ENCODE measurements around the gene PLEKHA7. TPM values are rescaled to one million over a fixed set of nuclear protein-coding genes. Genes with fewer than 3 reads are reported as not detected.
"Not testable (repeated sequence)": the region's sequence is repeated elsewhere in the genome, so short reads cannot be mapped to it uniquely, and the experiment has no call there.

The PLEKHA7 gene
- total RNA-seq, 6 donors from 2014 or later = 27.5 to 87.0 (median 48.6) TPM

DNA sequence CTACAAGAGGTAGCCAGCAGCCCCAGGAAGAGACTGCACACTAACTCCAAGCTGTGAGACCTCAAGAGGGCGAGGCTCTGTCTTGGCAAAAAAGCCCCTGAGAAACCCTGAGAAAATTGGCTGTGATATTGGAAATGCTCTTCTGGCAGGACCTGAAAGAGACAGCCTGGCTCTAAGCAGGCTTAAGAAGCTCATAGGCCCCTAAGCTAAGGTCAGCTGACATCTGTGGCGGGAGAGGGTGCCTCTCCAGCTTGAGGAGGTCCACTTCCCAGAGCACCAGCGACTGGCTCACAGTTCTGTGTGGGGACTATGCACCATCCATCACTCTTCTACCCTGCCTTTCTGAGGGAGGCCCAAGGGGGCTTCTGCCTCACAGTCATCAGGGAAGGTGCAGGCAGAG lies 12.4 kb downstream of the PLEKHA7 start:
- TF ChIP-seq POLR2A (IDR thresholded peaks at IDR 0.05) (no peak), EP300 (IDR thresholded peaks at IDR 0.05) (no peak), POLR2AphosphoS5 (IDR thresholded peaks at IDR 0.05) (no peak)
- TF ChIP-seq, protein P1, sequence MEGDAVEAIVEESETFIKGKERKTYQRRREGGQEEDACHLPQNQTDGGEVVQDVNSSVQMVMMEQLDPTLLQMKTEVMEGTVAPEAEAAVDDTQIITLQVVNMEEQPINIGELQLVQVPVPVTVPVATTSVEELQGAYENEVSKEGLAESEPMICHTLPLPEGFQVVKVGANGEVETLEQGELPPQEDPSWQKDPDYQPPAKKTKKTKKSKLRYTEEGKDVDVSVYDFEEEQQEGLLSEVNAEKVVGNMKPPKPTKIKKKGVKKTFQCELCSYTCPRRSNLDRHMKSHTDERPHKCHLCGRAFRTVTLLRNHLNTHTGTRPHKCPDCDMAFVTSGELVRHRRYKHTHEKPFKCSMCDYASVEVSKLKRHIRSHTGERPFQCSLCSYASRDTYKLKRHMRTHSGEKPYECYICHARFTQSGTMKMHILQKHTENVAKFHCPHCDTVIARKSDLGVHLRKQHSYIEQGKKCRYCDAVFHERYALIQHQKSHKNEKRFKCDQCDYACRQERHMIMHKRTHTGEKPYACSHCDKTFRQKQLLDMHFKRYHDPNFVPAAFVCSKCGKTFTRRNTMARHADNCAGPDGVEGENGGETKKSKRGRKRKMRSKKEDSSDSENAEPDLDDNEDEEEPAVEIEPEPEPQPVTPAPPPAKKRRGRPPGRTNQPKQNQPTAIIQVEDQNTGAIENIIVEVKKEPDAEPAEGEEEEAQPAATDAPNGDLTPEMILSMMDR (IDR thresholded peaks at IDR 0.05) = no peak
- no peaks in the 10 kb centered on the region for H3K36me3 ChIP-seq
- H3K4me1 ChIP-seq = peaks cover 0 to 8% (median 0%) of the 10 kb centered on the region in 4 donors
- no peak overlapping the region for H3K4me3 ChIP-seq
- ATAC-seq (ENCODE audit: low FRiP score in 2 of 2) = no peak
- WGBS, 2 donors = 70 to 73% methylated on average over 3 of the region's 3 CpGs
- H3K27me3 ChIP-seq = no peaks in the 10 kb centered on the region
- DNase-seq = no peak
- H3K9me3 ChIP-seq = no peaks in the 10 kb centered on the region
- H3K27ac ChIP-seq = no peak overlapping the region

DNA sequence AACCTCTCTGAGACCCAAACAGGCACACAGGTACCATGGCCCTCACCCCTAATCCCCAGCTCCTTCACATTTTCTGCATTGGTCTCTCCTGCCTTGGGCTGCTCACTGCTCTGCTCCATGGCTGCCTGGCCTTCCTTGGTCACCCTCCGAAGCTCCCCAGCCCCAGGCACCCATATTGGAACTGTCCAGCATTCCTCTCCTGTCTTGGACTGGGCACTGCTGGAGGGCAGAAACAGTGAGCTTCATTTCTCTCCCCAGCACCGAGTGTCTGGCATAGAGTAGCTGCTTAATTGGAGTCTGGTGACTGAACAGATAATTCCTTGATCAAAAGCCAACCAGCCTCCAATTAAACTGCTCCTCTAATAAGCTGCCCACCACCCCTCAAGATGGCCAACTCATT lies 13.2 kb downstream of the PLEKHA7 start:
- no peak overlapping the region for H3K27ac ChIP-seq
- no peak overlapping the region for H3K4me3 ChIP-seq
- TF ChIP-seq EP300 (IDR thresholded peaks at IDR 0.05) (no peak), POLR2AphosphoS5 (IDR thresholded peaks at IDR 0.05) (no peak), POLR2A (IDR thresholded peaks at IDR 0.05) (no peak)
- TF ChIP-seq, protein P1 (IDR thresholded peaks at IDR 0.05) = no peak
- H3K9me3 ChIP-seq = no peaks in the 10 kb centered on the region
- DNase-seq = no peak
- H3K4me1 ChIP-seq = peaks cover 0 to 16% (median 0%) of the 10 kb centered on the region in 4 donors
- ATAC-seq (ENCODE audit: low FRiP score in 2 of 2) = no peak
- 76 to 81% methylated on average over 2 of the region's 2 CpGs for WGBS, 2 donors
- no peaks in the 10 kb centered on the region for H3K36me3 ChIP-seq
- no peaks in the 10 kb centered on the region for H3K27me3 ChIP-seq

- ATAC-seq (ENCODE audit: low FRiP score in 2 of 2); H3K27ac ChIP-seq; H3K4me3 ChIP-seq; H3K36me3 ChIP-seq; H3K27me3 ChIP-seq; H3K9me3 ChIP-seq; DNase-seq: not testable (repeated sequence)
- peaks cover 0 to 18% (median 0%) of the 10 kb centered on the region in 4 donors for H3K4me1 ChIP-seq
- 85% methylated on average over 1 of the region's 1 CpG for WGBS, 2 donors
These were observed 14.0 kb downstream of the PLEKHA7 start for GRCh38 chr11:17000253-17000652.

- ATAC-seq (ENCODE audit: low FRiP score in 2 of 2) (no peak), DNase-seq (no peak)
- Histone ChIP-seq H3K27ac (no peak overlapping the region), H3K4me1 (peaks cover 0 to 22% (median 2%) of the 10 kb centered on the region in 4 donors), H3K9me3 (no peaks in the 10 kb centered on the region), H3K4me3 (no peak overlapping the region), H3K27me3 (no peaks in the 10 kb centered on the region), H3K36me3 (no peaks in the 10 kb centered on the region)
- TF ChIP-seq POLR2A (IDR thresholded peaks at IDR 0.05) = no peak
- WGBS, 2 donors = 83 to 84% methylated on average over 2 of the region's 2 CpGs
These were observed 15.1 kb downstream of the PLEKHA7 start for GRCh38 chr11:16999116-16999515.

GRCh38 chr11:16997624-16998023 lies 16.6 kb downstream of the PLEKHA7 start:
- TF ChIP-seq, protein P1 (IDR thresholded peaks at IDR 0.05) = no peak
- no peak for TF ChIP-seq POLR2AphosphoS5 (IDR thresholded peaks at IDR 0.05)
- no peaks in the 10 kb centered on the region for H3K27me3 ChIP-seq
- 79 to 83% methylated on average over 7 of the region's 7 CpGs for WGBS, 2 donors
- H3K4me3 ChIP-seq = no peak overlapping the region
- H3K27ac ChIP-seq = peak overlapping the region in 2 of 4 donors; percentile 72 to 73
- H3K4me1 ChIP-seq = peaks cover 0 to 34% (median 3%) of the 10 kb centered on the region in 4 donors
- no peaks in the 10 kb centered on the region for H3K36me3 ChIP-seq
- H3K9me3 ChIP-seq = no peaks in the 10 kb centered on the region
- ATAC-seq (ENCODE audit: low FRiP score in 2 of 2) (no peak), DNase-seq (no peak)

- Histone ChIP-seq H3K4me1 (peaks cover 0 to 37% (median 3%) of the 10 kb centered on the region in 4 donors), H3K36me3 (no peaks in the 10 kb centered on the region), H3K27me3 (no peaks in the 10 kb centered on the region), H3K4me3 (no peak overlapping the region), H3K9me3 (no peaks in the 10 kb centered on the region), H3K27ac (peak overlapping the region; percentile 2 to 55 (median 39))
- WGBS, 2 donors = 65 to 88% methylated on average over 1 of the region's 1 CpG
- DNase-seq (no peak), ATAC-seq (ENCODE audit: low FRiP score in 2 of 2) (no peak)
- TF ChIP-seq, protein P1 (IDR thresholded peaks at IDR 0.05) = no peak
- TF ChIP-seq POLR2A (IDR thresholded peaks at IDR 0.05) (no peak), POLR2AphosphoS5 (IDR thresholded peaks at IDR 0.05) (no peak), EP300 (IDR thresholded peaks at IDR 0.05) (no peak)
These were observed 20.7 kb downstream of the PLEKHA7 start for GRCh38 chr11:16993495-16993894.

Data from upper lobe of left lung (tissue), 6 donors.